Neuronal stem cell (in vitro differentiated cells): ENCODE results near the gene BCL2L14.
A peak's percentile ranks its signal among the peaks of the same experiment; 100 is the strongest.

Experiments used
- DNase-seq: peaks from one replicate; pipeline ENCODE4 v3.0.0-alpha.2; 2013; ENCODE audit warnings: low spot score
- H2AFZ ChIP-seq: one replicate; pipeline ENCODE4 v1.6.1; 2013; ENCODE audit warnings: mild to moderate bottlenecking, low read length, inconsistent platforms
- H2AK5ac ChIP-seq: 2 replicates; pipeline ENCODE4 v1.6.1; 2013; ENCODE audit warnings: low read depth, mild to moderate bottlenecking, inconsistent platforms, low read length, moderate library complexity, mixed read lengths
- H2BK120ac ChIP-seq: 2 replicates; pipeline ENCODE4 v1.6.1; 2013; ENCODE audit warnings: low read depth, mild to moderate bottlenecking, inconsistent platforms, low read length, moderate library complexity, mixed read lengths
- H2BK12ac ChIP-seq: one replicate; pipeline ENCODE4 v1.6.1; 2013; ENCODE audit warnings: low read length, inconsistent platforms
- H2BK15ac ChIP-seq: 2 replicates; pipeline ENCODE4 v1.6.1; 2013; ENCODE audit warnings: mild to moderate bottlenecking, low read length, inconsistent platforms, mixed read lengths
- H2BK5ac ChIP-seq: one replicate; pipeline ENCODE4 v1.6.1; 2013; ENCODE audit warnings: inconsistent platforms, mild to moderate bottlenecking, low read length, moderate library complexity
- H3K14ac ChIP-seq: one replicate; pipeline ENCODE4 v1.6.1; 2013; ENCODE audit warnings: low read length, inconsistent platforms
- H3K18ac ChIP-seq: 2 replicates; pipeline ENCODE4 v1.6.1; 2013; ENCODE audit warnings: low read length, inconsistent platforms
- H3K23ac ChIP-seq: 2 replicates; pipeline ENCODE4 v1.6.1; 2013; ENCODE audit warnings: low read depth, mild to moderate bottlenecking, mixed read lengths, low read length, inconsistent platforms; ENCODE audit not compliant: poor library complexity
- H3K27ac ChIP-seq: replicated peaks from 3 replicates; pipeline ENCODE4 v1.5.1; 2013; ENCODE audit warnings: low read length, inconsistent platforms
- H3K27me3 ChIP-seq, 3 experiments: 2 replicates each; pipeline ENCODE4 v1.6.1; 2013; ENCODE audit warnings: low read length in 3 of 3, mild to moderate bottlenecking in 2 of 3, inconsistent platforms in 1 of 3, low read depth in 1 of 3, mixed read lengths in 1 of 3, moderate library complexity in 1 of 3; ENCODE audit not compliant: control insufficient read depth in 3 of 3, insufficient read depth in 3 of 3
- H3K36me3 ChIP-seq, 2 donors: replicated peaks in 1 of 2; 2 replicates each; pipeline ENCODE4 v1.6.1; 2013; ENCODE audit warnings: low read length in 2 of 2; ENCODE audit not compliant: control insufficient read depth in 2 of 2, insufficient read depth in 2 of 2
- H3K4ac ChIP-seq: 2 replicates; pipeline ENCODE4 v1.6.1; 2013; ENCODE audit warnings: inconsistent platforms, mild to moderate bottlenecking, low read length, moderate library complexity
- H3K4me1 ChIP-seq, 2 donors: 1 replicate in 1 of 2; 2 replicates in 1 of 2; pipeline ENCODE4 v1.6.1; 2013; ENCODE audit warnings: low read length in 2 of 2, low read depth in 1 of 2; ENCODE audit not compliant: control insufficient read depth in 2 of 2, insufficient read depth in 1 of 2
- H3K4me2 ChIP-seq: one replicate; pipeline ENCODE4 v1.6.1; 2013; ENCODE audit warnings: mild to moderate bottlenecking, low read length, inconsistent platforms; ENCODE audit not compliant: insufficient read depth, poor library complexity, severe bottlenecking
- H3K4me3 ChIP-seq, 2 donors: 2 replicates each; pipeline ENCODE4 v1.5.1; 2013; ENCODE audit warnings: low read length in 2 of 2, mild to moderate bottlenecking in 2 of 2, inconsistent platforms in 1 of 2, moderate library complexity in 1 of 2
- H3K79me1 ChIP-seq: one replicate; pipeline ENCODE4 v1.6.1; 2013; ENCODE audit warnings: low read depth, mild to moderate bottlenecking, inconsistent platforms, low read length, moderate library complexity
- H3K9ac ChIP-seq: one replicate; pipeline ENCODE4 v1.6.1; 2013; ENCODE audit warnings: mild to moderate bottlenecking, low read depth, low read length, inconsistent platforms; ENCODE audit not compliant: poor library complexity
- H3K9me3 ChIP-seq, 2 donors: replicated peaks in 1 of 2; 2 replicates each; pipeline versions ENCODE3 to v1.6.1; 2013; ENCODE audit warnings: low read length in 2 of 2, mild to moderate bottlenecking in 2 of 2, inconsistent platforms in 1 of 2, low read depth in 1 of 2, mixed read lengths in 1 of 2, moderate library complexity in 1 of 2; ENCODE audit not compliant: control insufficient read depth in 2 of 2, insufficient read depth in 1 of 2
- H4K8ac ChIP-seq: one replicate; pipeline ENCODE4 v1.6.1; 2013; ENCODE audit warnings: low read depth, mild to moderate bottlenecking, inconsistent platforms, low read length, moderate library complexity
- H4K91ac ChIP-seq: one replicate; pipeline ENCODE4 v1.6.1; 2013; ENCODE audit warnings: low read length, low read depth, mild to moderate bottlenecking, inconsistent platforms; ENCODE audit not compliant: poor library complexity
- WGBS, 2 donors: extraction: QIAGEN DNeasy Blood & Tissue Kit; methylation state at CpG; one replicate each; pipeline ENCODE4 v1.1.7; 2013; ENCODE audit warnings: missing lambda C conversion rate in 2 of 2, mixed read lengths in 1 of 2; ENCODE audit not compliant: insufficient read length in 2 of 2, insufficient replicate concordance in 1 of 2; ENCODE audit errors: extremely low coverage in 2 of 2; 5-methylcytosine and 5-hydroxymethylcytosine counted together

The BCL2L14 gene

DNA sequence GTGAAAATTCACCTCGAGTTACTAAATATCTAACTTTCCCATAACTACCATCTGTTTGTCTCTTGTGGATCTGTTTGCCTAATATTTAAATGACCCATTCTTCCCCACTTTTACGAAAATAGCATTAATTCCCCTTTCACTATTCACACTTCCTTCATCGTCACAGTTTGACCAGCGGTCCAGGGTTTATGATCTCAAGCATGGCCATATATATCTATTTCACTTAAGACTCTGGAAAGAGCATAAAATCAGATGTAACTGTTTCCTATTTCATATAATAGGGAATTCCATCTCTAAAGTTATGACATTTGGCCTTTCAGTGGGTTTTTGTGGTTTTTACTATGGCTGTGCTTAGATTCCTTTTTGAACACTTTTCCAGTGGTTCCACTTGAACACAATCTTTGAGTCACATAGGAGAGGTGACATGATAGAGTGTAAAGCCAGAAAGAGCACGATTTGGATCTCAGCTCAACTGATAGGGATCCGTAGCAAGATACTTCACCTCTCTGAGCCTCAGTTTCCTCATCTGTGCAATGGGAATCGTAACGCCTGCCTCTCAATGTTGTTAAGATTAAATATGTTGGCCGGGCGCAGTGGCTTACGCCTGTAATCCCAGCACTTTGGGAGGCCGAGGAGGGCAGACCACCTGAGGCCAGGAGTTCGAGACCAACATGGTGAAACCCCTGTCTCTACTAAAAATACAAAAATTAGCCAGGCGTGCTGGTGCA, 754 bp upstream of the BCL2L14 start:
- Histone ChIP-seq H3K9me3 (no peaks in the 10 kb centered on the region), H2BK5ac (no peak overlapping the region)

DNA sequence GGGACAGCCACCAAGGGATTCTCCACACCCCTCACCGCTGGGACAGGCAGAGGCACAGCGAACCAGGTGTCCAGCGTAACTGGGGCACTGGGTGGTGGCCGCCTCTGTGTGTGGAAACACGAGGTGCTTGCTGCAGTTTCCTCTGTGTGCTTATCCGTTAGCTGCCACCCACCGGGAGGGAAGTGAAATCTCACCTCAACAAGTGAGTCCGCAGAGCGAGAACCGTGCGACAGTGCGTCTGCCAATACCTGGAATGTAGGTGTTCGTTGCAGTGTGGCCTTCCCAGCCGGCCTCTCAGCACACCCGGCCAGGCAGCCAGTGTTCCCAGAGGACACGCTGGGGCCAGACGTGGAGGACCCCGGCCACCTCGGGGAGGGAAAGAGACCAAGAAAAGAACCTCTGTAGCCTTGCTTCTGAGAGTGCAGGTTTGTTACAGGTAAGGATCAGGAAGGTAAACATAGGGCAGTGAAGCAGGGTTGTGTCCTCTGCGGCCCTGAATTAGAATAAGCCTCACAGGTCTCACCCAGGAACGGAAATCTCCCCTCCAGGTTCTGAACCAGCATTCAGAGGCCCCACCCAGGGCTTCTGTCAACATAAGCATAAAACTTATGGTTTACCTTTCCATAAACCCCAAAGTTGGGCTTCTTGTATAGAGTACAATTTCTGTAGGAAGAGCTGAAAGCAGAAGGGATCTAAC, 1.5 kb downstream of the BCL2L14 start:
- no peak overlapping the region for H3K9ac ChIP-seq
- no peaks in the 10 kb centered on the region for H3K36me3 ChIP-seq
- H4K8ac ChIP-seq, result no peak overlapping the region
- H3K27ac ChIP-seq, result no peak overlapping the region
- H3K9me3 ChIP-seq, result no peaks in the 10 kb centered on the region
- no peak overlapping the region for H2AFZ ChIP-seq
- H2BK5ac ChIP-seq, result no peak overlapping the region
- no peak for DNase-seq
- no peaks in the 10 kb centered on the region for H3K79me1 ChIP-seq
- H2BK12ac ChIP-seq, result no peak overlapping the region
- no peaks in the 10 kb centered on the region for H3K27me3 ChIP-seq
- H3K4me3 ChIP-seq, result no peak overlapping the region
- H2BK15ac ChIP-seq, result no peak overlapping the region
- no peak overlapping the region for H3K4me2 ChIP-seq
- H3K23ac ChIP-seq, result peak overlapping the region; percentile 80
- no peak overlapping the region for H4K91ac ChIP-seq
- no peak overlapping the region for H2BK120ac ChIP-seq
- no peak overlapping the region for H3K14ac ChIP-seq
- no peak overlapping the region for H2AK5ac ChIP-seq
- WGBS, 2 donors, result no CpG with 5 or more reads among the region's 21 CpGs
- no peaks in the 10 kb centered on the region for H3K4me1 ChIP-seq
- no peak overlapping the region for H3K4ac ChIP-seq
- H3K18ac ChIP-seq, result peak overlapping the region; percentile 44

More for the DNA sequence above, 754 bp upstream of the BCL2L14 start:
- 100% methylated on average over 1 of the region's 14 CpGs for WGBS, 2 donors
- no peak overlapping the region for H3K9ac ChIP-seq
- H3K14ac ChIP-seq, result no peak overlapping the region
- H4K8ac ChIP-seq, result no peak overlapping the region
- no peak overlapping the region for H2BK15ac ChIP-seq
- H3K4ac ChIP-seq, result no peak overlapping the region
- no peaks in the 10 kb centered on the region for H3K27me3 ChIP-seq
- no peak overlapping the region for H2AFZ ChIP-seq
- H3K36me3 ChIP-seq, result no peaks in the 10 kb centered on the region
- no peak overlapping the region for H4K91ac ChIP-seq
- no peak overlapping the region for H2BK120ac ChIP-seq
- H3K4me3 ChIP-seq, result no peak overlapping the region
- no peak overlapping the region for H2BK12ac ChIP-seq
- no peaks in the 10 kb centered on the region for H3K4me1 ChIP-seq
- no peak overlapping the region for H3K27ac ChIP-seq
- H3K18ac ChIP-seq, result no peak overlapping the region
- no peak overlapping the region for H2AK5ac ChIP-seq
- DNase-seq, result no peak
- no peaks in the 10 kb centered on the region for H3K79me1 ChIP-seq
- H3K23ac ChIP-seq, result no peak overlapping the region
- no peak overlapping the region for H3K4me2 ChIP-seq

GRCh38 chr12:12079291-12079690, 8.6 kb downstream of the BCL2L14 start:
- Histone ChIP-seq H3K23ac (no peak overlapping the region), H2AFZ (no peak overlapping the region), H3K4me2 (no peak overlapping the region), H3K79me1 (no peaks in the 10 kb centered on the region), H3K4me3 (no peak overlapping the region), H2BK120ac (no peak overlapping the region), H4K8ac (no peak overlapping the region), H3K4me1 (no peaks in the 10 kb centered on the region), H3K9ac (no peak overlapping the region), H3K18ac (no peak overlapping the region), H4K91ac (no peak overlapping the region), H2BK15ac (no peak overlapping the region), H3K4ac (no peak overlapping the region), H3K36me3 (no peaks in the 10 kb centered on the region), H3K14ac (no peak overlapping the region), H3K27ac (no peak overlapping the region), H3K27me3 (no peaks in the 10 kb centered on the region), H3K9me3 (no peaks in the 10 kb centered on the region), H2BK12ac (no peak overlapping the region), H2AK5ac (no peak overlapping the region), H2BK5ac (no peak overlapping the region)
- DNase-seq, result no peak
- no CpG with 5 or more reads among the region's 5 CpGs for WGBS, 2 donors

DNA sequence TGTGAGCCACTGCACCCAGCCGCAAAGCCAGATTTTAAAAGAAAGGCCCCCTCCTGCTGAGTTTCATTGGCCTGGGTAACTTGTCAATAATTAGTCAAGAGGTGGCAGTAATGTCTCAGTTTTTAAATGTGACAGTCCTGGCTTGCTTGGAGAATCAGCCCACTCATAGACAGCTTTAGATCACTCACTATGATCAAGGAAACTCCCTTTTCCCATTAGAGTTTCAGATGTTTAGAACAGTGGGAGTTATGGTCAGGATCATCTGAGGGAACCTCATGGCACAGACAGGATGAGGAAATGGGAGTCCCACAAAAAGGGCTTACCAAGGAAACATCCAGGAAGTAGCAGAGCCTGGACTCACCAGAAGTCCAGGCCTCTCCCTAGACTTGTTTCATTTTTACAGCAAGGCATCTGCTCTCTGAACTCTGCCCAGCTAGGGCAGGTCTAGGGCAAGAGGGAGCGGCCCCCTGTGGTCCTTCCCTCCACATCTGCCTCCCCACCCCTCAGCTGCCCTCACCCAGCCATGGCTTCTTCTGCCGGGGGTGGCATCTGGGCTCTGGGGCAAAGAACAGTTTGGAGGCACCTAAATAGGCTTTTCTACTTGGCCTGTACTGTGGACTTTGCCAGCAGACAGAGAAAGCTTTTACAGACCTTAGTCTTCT, 11.2 kb downstream of the BCL2L14 start:
- no peak overlapping the region for H2AK5ac ChIP-seq
- peak overlapping the region; percentile 16 for H2AFZ ChIP-seq
- no peak overlapping the region for H2BK120ac ChIP-seq
- no peak overlapping the region for H3K4me2 ChIP-seq
- no peak overlapping the region for H3K14ac ChIP-seq
- H4K8ac ChIP-seq, result no peak overlapping the region
- no CpG with 5 or more reads among the region's 3 CpGs for WGBS, 2 donors
- H3K23ac ChIP-seq, result no peak overlapping the region
- no peaks in the 10 kb centered on the region for H3K9me3 ChIP-seq
- no peak overlapping the region for H3K4me3 ChIP-seq
- H3K27ac ChIP-seq, result no peak overlapping the region
- no peak overlapping the region for H4K91ac ChIP-seq
- peak; percentile 20 for DNase-seq
- H3K4ac ChIP-seq, result no peak overlapping the region
- H3K9ac ChIP-seq, result no peak overlapping the region
- H2BK15ac ChIP-seq, result no peak overlapping the region
- peaks cover 3 to 10% of the 10 kb centered on the region in 2 donors for H3K4me1 ChIP-seq
- no peak overlapping the region for H3K18ac ChIP-seq
- H3K27me3 ChIP-seq, result no peaks in the 10 kb centered on the region
- H2BK5ac ChIP-seq, result no peak overlapping the region
- H3K79me1 ChIP-seq, result no peaks in the 10 kb centered on the region
- no peaks in the 10 kb centered on the region for H3K36me3 ChIP-seq
- H2BK12ac ChIP-seq, result no peak overlapping the region
